Erythroblast (primary cell): ENCODE results near the gene CCDC192.
"Not testable (repeated sequence)": the region's sequence is repeated elsewhere in the genome, so short reads cannot be mapped to it uniquely, and the experiment has no call there.

Experiments
- GATA1 ChIP-seq: IDR thresholded peaks from 2 replicates; pipeline ENCODE4 v1.6.1; 2011; ENCODE audit warnings: low read depth, mild to moderate bottlenecking, control low read depth, low read length, moderate library complexity
- POLR2A ChIP-seq: IDR thresholded peaks from 2 replicates; pipeline ENCODE4 v1.6.1; 2011; ENCODE audit warnings: mild to moderate bottlenecking, low read length

DNA sequence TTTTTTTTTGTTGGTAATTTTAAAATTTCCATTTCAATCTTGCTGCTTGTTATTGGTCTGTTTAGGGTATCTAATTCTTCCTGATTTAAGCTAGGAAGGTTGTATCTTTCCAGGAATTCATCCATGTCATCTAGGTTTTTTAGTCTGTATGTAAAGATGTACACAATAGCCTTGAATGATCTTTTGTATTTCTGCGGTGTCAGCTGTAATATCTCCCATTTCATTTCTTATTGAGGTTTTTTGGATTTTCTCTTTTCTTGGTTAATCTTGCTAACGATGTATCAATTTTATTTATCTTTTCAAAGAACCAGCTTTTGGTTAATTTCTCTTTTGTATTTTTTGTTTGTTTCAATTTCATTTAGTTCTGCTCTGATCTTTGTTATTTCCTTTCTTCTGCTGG, 79.3 kb downstream of the CCDC192 start:
- TF ChIP-seq POLR2A, GATA1: not testable (repeated sequence)
